ENCODE measurements around the gene PRAME. TPM values are rescaled to one million over a fixed set of nuclear protein-coding genes. Genes with fewer than 3 reads are reported as not detected.

The PRAME gene
- total RNA-seq, 1 experiment from 2014 or later = 68.4 TPM

DNA sequence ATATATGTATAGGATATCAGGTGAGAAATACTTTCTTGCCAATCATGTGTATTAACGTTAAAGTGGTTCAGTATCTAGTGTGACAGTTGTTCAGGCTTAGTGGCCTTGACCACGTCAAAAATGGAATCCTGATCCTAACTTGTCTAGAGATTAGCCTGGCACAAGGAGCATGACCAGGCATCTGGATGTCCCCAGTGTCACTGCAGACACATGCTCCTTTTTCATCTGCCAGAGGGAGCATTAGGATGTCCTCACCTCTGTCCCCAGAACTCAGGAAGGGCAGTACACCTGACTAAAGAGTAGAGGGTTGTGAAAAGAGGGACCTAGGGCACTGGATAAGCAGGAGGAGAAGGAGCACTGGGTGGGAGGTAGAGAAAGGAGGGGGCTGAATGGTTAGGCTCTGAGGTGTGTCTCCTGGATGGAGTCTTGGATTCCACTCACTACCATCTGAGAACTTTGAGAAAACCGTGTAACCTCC, 44.4 kb upstream of the PRAME start:
- ATAC-seq = no peak
- Histone ChIP-seq H3K36me3 (ENCODE audit: control insufficient read depth, insufficient read depth, low read length) (no peaks in the 10 kb centered on the region), H3K27ac (ENCODE audit: low read length) (no peak overlapping the region), H3K9me3 (ENCODE audit: control insufficient read depth, insufficient read depth, low read depth, low read length) (no peaks in the 10 kb centered on the region), H3K4me3 (ENCODE audit: low read depth in 2 of 2, low read length in 2 of 2) (no peak overlapping the region), H3K27me3 (ENCODE audit: control insufficient read depth, insufficient read depth, low read length) (no peaks in the 10 kb centered on the region; the same call in 1 of the 2 replicates), H3K4me1 (ENCODE audit: control insufficient read depth, insufficient read depth, low read length) (no peaks in the 10 kb centered on the region)
- DNase-seq (ENCODE audit: low read depth, low spot score) = no peak
- CTCF ChIA-PET = no interaction called here
- no TSS peak for BruUV-seq (replicated peaks)
- TF ChIP-seq, protein P1, sequence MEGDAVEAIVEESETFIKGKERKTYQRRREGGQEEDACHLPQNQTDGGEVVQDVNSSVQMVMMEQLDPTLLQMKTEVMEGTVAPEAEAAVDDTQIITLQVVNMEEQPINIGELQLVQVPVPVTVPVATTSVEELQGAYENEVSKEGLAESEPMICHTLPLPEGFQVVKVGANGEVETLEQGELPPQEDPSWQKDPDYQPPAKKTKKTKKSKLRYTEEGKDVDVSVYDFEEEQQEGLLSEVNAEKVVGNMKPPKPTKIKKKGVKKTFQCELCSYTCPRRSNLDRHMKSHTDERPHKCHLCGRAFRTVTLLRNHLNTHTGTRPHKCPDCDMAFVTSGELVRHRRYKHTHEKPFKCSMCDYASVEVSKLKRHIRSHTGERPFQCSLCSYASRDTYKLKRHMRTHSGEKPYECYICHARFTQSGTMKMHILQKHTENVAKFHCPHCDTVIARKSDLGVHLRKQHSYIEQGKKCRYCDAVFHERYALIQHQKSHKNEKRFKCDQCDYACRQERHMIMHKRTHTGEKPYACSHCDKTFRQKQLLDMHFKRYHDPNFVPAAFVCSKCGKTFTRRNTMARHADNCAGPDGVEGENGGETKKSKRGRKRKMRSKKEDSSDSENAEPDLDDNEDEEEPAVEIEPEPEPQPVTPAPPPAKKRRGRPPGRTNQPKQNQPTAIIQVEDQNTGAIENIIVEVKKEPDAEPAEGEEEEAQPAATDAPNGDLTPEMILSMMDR (IDR thresholded peaks at IDR 0.05) = no peak
- TF ChIP-seq TCF7L2 (IDR thresholded peaks at IDR 0.05; ENCODE audit: low read depth, low read length) (no peak), POLR2AphosphoS5 (IDR thresholded peaks at IDR 0.05; ENCODE audit: low read depth, low read length) (no peak), SIN3A (IDR thresholded peaks at IDR 0.05; ENCODE audit: borderline replicate concordance, insufficient read depth, low read depth, low read length) (no peak)
- TF ChIP-seq, protein P2, sequence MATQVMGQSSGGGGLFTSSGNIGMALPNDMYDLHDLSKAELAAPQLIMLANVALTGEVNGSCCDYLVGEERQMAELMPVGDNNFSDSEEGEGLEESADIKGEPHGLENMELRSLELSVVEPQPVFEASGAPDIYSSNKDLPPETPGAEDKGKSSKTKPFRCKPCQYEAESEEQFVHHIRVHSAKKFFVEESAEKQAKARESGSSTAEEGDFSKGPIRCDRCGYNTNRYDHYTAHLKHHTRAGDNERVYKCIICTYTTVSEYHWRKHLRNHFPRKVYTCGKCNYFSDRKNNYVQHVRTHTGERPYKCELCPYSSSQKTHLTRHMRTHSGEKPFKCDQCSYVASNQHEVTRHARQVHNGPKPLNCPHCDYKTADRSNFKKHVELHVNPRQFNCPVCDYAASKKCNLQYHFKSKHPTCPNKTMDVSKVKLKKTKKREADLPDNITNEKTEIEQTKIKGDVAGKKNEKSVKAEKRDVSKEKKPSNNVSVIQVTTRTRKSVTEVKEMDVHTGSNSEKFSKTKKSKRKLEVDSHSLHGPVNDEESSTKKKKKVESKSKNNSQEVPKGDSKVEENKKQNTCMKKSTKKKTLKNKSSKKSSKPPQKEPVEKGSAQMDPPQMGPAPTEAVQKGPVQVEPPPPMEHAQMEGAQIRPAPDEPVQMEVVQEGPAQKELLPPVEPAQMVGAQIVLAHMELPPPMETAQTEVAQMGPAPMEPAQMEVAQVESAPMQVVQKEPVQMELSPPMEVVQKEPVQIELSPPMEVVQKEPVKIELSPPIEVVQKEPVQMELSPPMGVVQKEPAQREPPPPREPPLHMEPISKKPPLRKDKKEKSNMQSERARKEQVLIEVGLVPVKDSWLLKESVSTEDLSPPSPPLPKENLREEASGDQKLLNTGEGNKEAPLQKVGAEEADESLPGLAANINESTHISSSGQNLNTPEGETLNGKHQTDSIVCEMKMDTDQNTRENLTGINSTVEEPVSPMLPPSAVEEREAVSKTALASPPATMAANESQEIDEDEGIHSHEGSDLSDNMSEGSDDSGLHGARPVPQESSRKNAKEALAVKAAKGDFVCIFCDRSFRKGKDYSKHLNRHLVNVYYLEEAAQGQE (IDR thresholded peaks at IDR 0.05; ENCODE audit: insufficient read depth in 1 of 2, low read depth in 2 of 2, low read length in 1 of 2) = no peak
- intact Hi-C loops (cut with micrococcal nuclease; ENCODE audit: unreplicated experiment) = no loop called here
- in situ Hi-C loops (cut with HindIII; ENCODE audit: low pct_unique_long_range_greater_than_20kb, low sequenced_read_pairs) = no loop called here
- POLR2A ChIA-PET = no interaction called here

- BruUV-seq (replicated peaks) = no TSS peak
- CTCF ChIA-PET = no interaction called here
- no peaks in the 10 kb centered on the region; the same call in 1 of the 2 replicates for H3K27me3 ChIP-seq (ENCODE audit: control insufficient read depth, insufficient read depth, low read length)
- in situ Hi-C loops (cut with HindIII; ENCODE audit: low pct_unique_long_range_greater_than_20kb, low sequenced_read_pairs) = no loop called here
- intact Hi-C loops (cut with micrococcal nuclease; ENCODE audit: unreplicated experiment) = no loop called here
- no peak for TF ChIP-seq POLR2AphosphoS5 (IDR thresholded peaks at IDR 0.05; ENCODE audit: low read depth, low read length)
- TF ChIP-seq SIN3A (IDR thresholded peaks at IDR 0.05; ENCODE audit: borderline replicate concordance, insufficient read depth, low read depth, low read length) = no peak
- no peak for TF ChIP-seq TCF7L2 (IDR thresholded peaks at IDR 0.05; ENCODE audit: low read depth, low read length)
- TF ChIP-seq, protein P1 (IDR thresholded peaks at IDR 0.05) = no peak
- TF ChIP-seq, protein P2 (IDR thresholded peaks at IDR 0.05; ENCODE audit: insufficient read depth in 1 of 2, low read depth in 2 of 2, low read length in 1 of 2) = no peak
- no peak overlapping the region for H3K4me3 ChIP-seq (ENCODE audit: low read depth in 2 of 2, low read length in 2 of 2)
- H3K27ac ChIP-seq (ENCODE audit: low read length) = no peak overlapping the region
- DNase-seq (ENCODE audit: low read depth, low spot score) (no peak), ATAC-seq (no peak)
- no peaks in the 10 kb centered on the region for H3K9me3 ChIP-seq (ENCODE audit: control insufficient read depth, insufficient read depth, low read depth, low read length)
- H3K4me1 ChIP-seq (ENCODE audit: control insufficient read depth, insufficient read depth, low read length) = no peaks in the 10 kb centered on the region
- H3K36me3 ChIP-seq (ENCODE audit: control insufficient read depth, insufficient read depth, low read length) = no peaks in the 10 kb centered on the region
- POLR2A ChIA-PET = no interaction called here
Observed at GRCh38 chr22:22600531-22601261, 41.6 kb upstream of the PRAME start.

All from Panc1 (cell line).